Measurements from ENCODE around the gene PFN3. TPM values are rescaled to one million over a fixed set of nuclear protein-coding genes. Genes with fewer than 3 reads are reported as not detected.

Gene PFN3
- total and polyA plus RNA-seq, 2 of the 13 experiments (the other 11 are each of a cell fraction or from before 2014, with no cell fraction given), result not detected

DNA sequence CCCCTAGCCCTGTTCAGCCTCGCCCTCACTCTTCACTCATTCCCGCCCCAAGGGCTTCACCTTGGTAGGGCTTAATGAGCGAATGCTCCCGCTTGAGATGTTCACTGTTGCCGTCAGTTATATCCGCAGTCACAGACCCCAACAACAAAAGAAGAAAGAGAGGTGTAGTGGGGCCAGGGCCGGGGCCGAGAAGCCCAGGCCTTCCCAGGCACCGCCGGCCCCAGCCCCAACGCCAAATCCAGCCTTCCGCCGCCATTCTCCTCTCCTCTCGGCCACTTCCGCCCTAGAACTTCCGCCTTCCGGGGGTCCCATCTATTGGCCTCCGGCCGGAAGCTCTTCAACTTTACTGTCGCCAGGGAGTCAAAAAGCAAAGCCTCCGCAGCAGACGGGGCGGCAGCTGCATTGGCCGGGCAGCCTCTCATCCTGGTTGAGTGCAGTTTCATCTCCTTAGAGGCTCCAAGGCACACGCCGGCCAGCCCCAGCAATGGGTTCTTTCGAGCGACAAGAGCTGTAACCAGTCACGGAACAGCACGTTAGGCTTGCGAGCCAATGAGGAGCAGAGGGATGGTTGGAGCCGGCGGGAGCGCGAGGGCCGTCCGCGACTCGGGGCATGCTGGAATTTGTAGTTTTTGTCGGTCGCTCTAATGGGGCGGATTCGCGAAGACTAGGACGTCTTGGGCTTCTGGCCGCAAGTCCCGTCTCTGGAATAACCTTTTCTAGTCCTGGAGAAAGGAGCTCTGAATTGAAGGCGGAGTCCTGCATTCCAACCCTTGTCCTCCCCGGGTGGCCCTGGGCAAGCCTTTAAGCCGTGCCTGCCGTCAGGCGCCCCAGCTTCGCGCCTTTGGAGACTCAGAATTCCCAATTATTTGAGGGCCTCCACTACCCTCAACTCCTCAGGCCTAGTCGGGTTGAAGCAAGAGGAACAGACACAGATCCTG lies 48.8 kb downstream of the PFN3 start, which contains the start of gene LMAN2 (continued):
- peak; percentile 52; the same call in 1 of the 2 replicates for TF ChIP-seq ZNF598 (CRISPR knock-in tag; IDR thresholded peaks at IDR 0.05; ENCODE audit: borderline replicate concordance)
- TF ChIP-seq ZNF749 (CRISPR knock-in tag; IDR thresholded peaks at IDR 0.05; ENCODE audit: borderline replicate concordance), result no peak
- TF ChIP-seq TP53 (CRISPR knock-in tag; conservative IDR thresholded peaks at IDR 0.05), result no peak; the same call in 1 of the 2 replicates
- TF ChIP-seq GABPA (IDR thresholded peaks at IDR 0.05; ENCODE audit: low read depth, low read length), result peak; percentile 77
- peak; percentile 98 for TF ChIP-seq GABPA (CRISPR knock-in tag; IDR thresholded peaks at IDR 0.05; ENCODE audit: low read depth)
- TF ChIP-seq, protein P1, sequence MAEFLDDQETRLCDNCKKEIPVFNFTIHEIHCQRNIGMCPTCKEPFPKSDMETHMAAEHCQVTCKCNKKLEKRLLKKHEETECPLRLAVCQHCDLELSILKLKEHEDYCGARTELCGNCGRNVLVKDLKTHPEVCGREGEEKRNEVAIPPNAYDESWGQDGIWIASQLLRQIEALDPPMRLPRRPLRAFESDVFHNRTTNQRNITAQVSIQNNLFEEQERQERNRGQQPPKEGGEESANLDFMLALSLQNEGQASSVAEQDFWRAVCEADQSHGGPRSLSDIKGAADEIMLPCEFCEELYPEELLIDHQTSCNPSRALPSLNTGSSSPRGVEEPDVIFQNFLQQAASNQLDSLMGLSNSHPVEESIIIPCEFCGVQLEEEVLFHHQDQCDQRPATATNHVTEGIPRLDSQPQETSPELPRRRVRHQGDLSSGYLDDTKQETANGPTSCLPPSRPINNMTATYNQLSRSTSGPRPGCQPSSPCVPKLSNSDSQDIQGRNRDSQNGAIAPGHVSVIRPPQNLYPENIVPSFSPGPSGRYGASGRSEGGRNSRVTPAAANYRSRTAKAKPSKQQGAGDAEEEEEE (CRISPR knock-in tag; IDR thresholded peaks at IDR 0.05; ENCODE audit: borderline replicate concordance), result peak; percentile 76; the same call in 1 of the 2 replicates
- TF ChIP-seq ZNF564 (CRISPR knock-in tag; IDR thresholded peaks at IDR 0.05), result 0 out of 2 replicates have a peak, but pooled peaks have one; percentile 63
- TF ChIP-seq, protein P2, sequence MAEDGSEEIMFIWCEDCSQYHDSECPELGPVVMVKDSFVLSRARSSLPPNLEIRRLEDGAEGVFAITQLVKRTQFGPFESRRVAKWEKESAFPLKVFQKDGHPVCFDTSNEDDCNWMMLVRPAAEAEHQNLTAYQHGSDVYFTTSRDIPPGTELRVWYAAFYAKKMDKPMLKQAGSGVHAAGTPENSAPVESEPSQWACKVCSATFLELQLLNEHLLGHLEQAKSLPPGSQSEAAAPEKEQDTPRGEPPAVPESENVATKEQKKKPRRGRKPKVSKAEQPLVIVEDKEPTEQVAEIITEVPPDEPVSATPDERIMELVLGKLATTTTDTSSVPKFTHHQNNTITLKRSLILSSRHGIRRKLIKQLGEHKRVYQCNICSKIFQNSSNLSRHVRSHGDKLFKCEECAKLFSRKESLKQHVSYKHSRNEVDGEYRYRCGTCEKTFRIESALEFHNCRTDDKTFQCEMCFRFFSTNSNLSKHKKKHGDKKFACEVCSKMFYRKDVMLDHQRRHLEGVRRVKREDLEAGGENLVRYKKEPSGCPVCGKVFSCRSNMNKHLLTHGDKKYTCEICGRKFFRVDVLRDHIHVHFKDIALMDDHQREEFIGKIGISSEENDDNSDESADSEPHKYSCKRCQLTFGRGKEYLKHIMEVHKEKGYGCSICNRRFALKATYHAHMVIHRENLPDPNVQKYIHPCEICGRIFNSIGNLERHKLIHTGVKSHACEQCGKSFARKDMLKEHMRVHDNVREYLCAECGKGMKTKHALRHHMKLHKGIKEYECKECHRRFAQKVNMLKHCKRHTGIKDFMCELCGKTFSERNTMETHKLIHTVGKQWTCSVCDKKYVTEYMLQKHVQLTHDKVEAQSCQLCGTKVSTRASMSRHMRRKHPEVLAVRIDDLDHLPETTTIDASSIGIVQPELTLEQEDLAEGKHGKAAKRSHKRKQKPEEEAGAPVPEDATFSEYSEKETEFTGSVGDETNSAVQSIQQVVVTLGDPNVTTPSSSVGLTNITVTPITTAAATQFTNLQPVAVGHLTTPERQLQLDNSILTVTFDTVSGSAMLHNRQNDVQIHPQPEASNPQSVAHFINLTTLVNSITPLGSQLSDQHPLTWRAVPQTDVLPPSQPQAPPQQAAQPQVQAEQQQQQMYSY (CRISPR knock-in tag; IDR thresholded peaks at IDR 0.05), result 0 out of 2 replicates have a peak, but pooled peaks have one; percentile 17
- peak; percentile 20; the same call in 1 of the 2 replicates for TF ChIP-seq SOX5 (CRISPR knock-in tag; IDR thresholded peaks at IDR 0.05; ENCODE audit: borderline replicate concordance)
- peak; percentile 78; the same call in 1 of the 2 replicates for TF ChIP-seq CBX5 (CRISPR knock-in tag; IDR thresholded peaks at IDR 0.05; ENCODE audit: borderline replicate concordance)
- TF ChIP-seq KAT7 (CRISPR knock-in tag; IDR thresholded peaks at IDR 0.05; ENCODE audit: borderline replicate concordance), result peak; percentile 76; the same call in 1 of the 2 replicates
- peak; percentile 59 for TF ChIP-seq KLF9 (CRISPR knock-in tag; IDR thresholded peaks at IDR 0.05; ENCODE audit: low read depth)
- TF ChIP-seq, protein P3, sequence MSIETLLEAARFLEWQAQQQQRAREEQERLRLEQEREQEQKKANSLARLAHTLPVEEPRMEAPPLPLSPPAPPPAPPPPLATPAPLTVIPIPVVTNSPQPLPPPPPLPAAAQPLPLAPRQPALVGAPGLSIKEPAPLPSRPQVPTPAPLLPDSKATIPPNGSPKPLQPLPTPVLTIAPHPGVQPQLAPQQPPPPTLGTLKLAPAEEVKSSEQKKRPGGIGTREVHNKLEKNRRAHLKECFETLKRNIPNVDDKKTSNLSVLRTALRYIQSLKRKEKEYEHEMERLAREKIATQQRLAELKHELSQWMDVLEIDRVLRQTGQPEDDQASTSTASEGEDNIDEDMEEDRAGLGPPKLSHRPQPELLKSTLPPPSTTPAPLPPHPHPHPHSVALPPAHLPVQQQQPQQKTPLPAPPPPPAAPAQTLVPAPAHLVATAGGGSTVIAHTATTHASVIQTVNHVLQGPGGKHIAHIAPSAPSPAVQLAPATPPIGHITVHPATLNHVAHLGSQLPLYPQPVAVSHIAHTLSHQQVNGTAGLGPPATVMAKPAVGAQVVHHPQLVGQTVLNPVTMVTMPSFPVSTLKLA (IDR thresholded peaks at IDR 0.05), result 0 out of 2 replicates have a peak, but pooled peaks have one; percentile 4
- TF ChIP-seq TBP (CRISPR knock-in tag; IDR thresholded peaks at IDR 0.05), result 0 out of 2 replicates have a peak, but pooled peaks have one; percentile 8
- TF ChIP-seq EED (CRISPR knock-in tag; IDR thresholded peaks at IDR 0.05), result no peak; the same call in 1 of the 2 replicates
- TF ChIP-seq SIN3A (IDR thresholded peaks at IDR 0.05; ENCODE audit: borderline replicate concordance, low read depth, low read length), result peak; percentile 88
- 0 out of 2 replicates have a peak, but pooled peaks have one; percentile 25 for TF ChIP-seq ZSCAN29 (CRISPR knock-in tag; conservative IDR thresholded peaks at IDR 0.05)
- TF ChIP-seq, protein P4, sequence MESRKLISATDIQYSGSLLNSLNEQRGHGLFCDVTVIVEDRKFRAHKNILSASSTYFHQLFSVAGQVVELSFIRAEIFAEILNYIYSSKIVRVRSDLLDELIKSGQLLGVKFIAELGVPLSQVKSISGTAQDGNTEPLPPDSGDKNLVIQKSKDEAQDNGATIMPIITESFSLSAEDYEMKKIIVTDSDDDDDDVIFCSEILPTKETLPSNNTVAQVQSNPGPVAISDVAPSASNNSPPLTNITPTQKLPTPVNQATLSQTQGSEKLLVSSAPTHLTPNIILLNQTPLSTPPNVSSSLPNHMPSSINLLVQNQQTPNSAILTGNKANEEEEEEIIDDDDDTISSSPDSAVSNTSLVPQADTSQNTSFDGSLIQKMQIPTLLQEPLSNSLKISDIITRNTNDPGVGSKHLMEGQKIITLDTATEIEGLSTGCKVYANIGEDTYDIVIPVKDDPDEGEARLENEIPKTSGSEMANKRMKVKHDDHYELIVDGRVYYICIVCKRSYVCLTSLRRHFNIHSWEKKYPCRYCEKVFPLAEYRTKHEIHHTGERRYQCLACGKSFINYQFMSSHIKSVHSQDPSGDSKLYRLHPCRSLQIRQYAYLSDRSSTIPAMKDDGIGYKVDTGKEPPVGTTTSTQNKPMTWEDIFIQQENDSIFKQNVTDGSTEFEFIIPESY (CRISPR knock-in tag; IDR thresholded peaks at IDR 0.05), result peak; percentile 68; the same call in 1 of the 2 replicates
- no peak for TF ChIP-seq SP1 (IDR thresholded peaks at IDR 0.05)
- peak; percentile 59 for TF ChIP-seq SP1 (CRISPR knock-in tag; IDR thresholded peaks at IDR 0.05)

Measured in HepG2 (cell line).